ENCODE results near the gene CERS4.
"Not testable (repeated sequence)": the region's sequence is repeated elsewhere in the genome, so short reads cannot be mapped to it uniquely, and the experiment has no call there.

The CERS4 gene

DNA sequence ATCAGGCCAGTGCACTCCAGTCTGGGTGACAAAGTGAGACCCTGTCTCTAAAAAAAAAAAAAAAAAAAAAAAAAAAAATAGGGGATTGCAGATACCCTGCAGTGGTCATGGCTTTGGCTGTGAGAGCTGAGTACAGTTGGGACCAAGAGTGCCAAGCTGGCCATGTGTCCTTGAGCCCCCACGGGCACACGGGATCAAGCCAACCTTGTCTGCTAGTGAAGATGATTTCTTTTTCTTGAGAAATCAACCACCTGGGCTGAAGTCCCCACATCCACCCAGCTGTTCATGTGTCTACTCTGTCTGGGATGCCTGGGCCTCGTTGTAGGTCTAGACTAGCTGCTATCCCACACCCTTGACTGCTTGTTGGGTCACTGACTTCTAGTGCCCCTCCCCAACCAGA is 34.0 kb downstream of the CERS4 start:
- Mint-ChIP-seq H3K4me3 (no peak overlapping the region), H3K27me3 (no peaks in the 10 kb centered on the region), H3K27ac (no peak overlapping the region), H3K36me3 (peaks cover 43 to 58% of the 10 kb centered on the region in 2 donors), H3K4me1 (peaks cover 31 to 47% of the 10 kb centered on the region in 2 donors), H3K9me3 (peaks cover 8 to 9% of the 10 kb centered on the region in 2 donors)
- DNase-seq, result no peak
- ATAC-seq (replicated peaks), result no peak

DNA sequence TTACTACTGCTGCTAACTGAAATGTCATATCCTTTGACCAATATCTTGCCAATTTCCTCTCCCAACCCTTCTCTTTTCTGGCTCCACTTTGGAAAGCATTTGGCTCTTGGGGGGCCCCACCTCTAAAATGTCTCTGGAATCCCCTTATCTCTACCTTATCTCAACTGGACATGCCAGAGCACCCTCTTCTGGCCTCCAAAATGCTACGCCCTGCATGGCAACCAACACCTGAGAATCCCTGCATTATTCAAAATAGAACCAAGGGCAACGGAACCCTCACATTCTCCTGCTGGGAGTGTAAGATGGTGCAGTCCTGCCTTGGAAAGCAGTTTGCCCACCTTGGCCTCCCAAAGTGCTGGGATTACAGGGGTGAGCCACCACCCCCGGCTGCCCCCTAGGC is 35.3 kb downstream of the CERS4 start:
- peak overlapping the region; percentile 60 for H3K27ac Mint-ChIP-seq
- no peak for DNase-seq
- peaks cover 12 to 14% of the 10 kb centered on the region in 2 donors for H3K9me3 Mint-ChIP-seq
- H3K36me3 Mint-ChIP-seq, result peaks cover 49 to 63% of the 10 kb centered on the region in 2 donors
- no peaks in the 10 kb centered on the region for H3K27me3 Mint-ChIP-seq
- ATAC-seq (replicated peaks), result no peak
- no peak overlapping the region for H3K4me3 Mint-ChIP-seq
- H3K4me1 Mint-ChIP-seq, result peaks cover 38 to 50% of the 10 kb centered on the region in 2 donors

DNA sequence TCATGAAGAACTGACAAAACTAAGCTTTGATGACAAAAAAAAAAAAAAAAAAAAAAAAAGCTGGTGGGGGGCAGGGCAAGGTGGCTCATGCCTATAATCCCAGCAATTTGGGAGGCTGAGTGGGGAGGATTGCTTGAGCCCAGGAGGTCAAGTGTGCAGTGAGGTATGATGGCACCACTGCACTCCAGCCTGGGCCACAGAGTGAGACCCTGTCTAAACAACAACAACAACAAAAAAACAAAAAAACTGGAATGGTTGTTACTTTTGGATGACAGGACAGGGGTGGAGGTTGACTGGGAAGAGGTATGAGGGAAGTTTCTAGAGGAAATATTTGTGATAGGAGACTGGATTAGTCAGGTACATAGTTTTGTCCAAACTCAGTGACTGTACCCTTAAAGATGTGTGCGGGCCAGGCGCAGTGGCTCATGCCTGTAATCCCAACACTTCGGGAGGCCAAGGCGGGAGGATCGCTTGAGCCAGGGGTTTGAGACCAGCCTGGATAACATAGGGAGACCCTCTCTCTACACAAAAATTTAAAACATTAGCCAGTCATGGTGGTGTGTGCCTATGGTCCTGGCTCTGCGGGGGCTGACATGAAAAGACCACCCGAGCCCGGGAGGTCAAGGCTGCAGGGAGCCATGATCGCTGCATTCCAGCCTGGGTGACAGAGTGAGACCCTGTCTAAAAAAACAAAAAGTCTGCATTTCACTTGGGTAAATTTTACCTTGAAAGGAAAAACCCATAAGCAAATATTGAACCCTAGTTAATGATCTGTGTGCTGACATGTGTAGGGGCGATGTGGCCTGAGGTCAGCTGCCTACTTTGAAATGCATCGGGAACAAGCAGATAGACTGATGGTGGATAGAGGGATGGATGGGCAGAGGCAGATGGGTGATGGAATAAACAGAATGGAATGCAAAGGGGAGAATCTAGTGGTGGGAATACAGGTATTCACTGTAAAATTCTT is 37.0 kb downstream of the CERS4 start:
- H3K4me3 Mint-ChIP-seq, result no peak overlapping the region
- peaks cover 44 to 51% of the 10 kb centered on the region in 2 donors for H3K36me3 Mint-ChIP-seq
- no peak overlapping the region for H3K27ac Mint-ChIP-seq
- ATAC-seq (replicated peaks) (no peak), DNase-seq (no peak)
- H3K9me3 Mint-ChIP-seq, result peaks cover 12 to 14% of the 10 kb centered on the region in 2 donors
- H3K27me3 Mint-ChIP-seq, result no peaks in the 10 kb centered on the region
- H3K4me1 Mint-ChIP-seq, result peaks cover 26 to 35% of the 10 kb centered on the region in 2 donors

GRCh38 chr19:8247129-8247890 is 38.1 kb downstream of the CERS4 start:
- not testable (repeated sequence) for H3K4me3 Mint-ChIP-seq; ATAC-seq (replicated peaks); H3K27me3 Mint-ChIP-seq; H3K27ac Mint-ChIP-seq; DNase-seq
- peaks cover 9 to 11% of the 10 kb centered on the region in 2 donors for H3K9me3 Mint-ChIP-seq
- peaks cover 20 to 24% of the 10 kb centered on the region in 2 donors for H3K4me1 Mint-ChIP-seq
- peaks cover 38 to 41% of the 10 kb centered on the region in 2 donors for H3K36me3 Mint-ChIP-seq

GRCh38 chr19:8248348-8249328 is 39.5 kb downstream of the CERS4 start:
- ATAC-seq (replicated peaks) (no peak), DNase-seq (no peak)
- no peak overlapping the region for H3K27ac Mint-ChIP-seq
- peaks cover 30 to 34% of the 10 kb centered on the region in 2 donors for H3K36me3 Mint-ChIP-seq
- H3K27me3 Mint-ChIP-seq, result no peaks in the 10 kb centered on the region
- H3K9me3 Mint-ChIP-seq, result peaks cover 6 to 8% of the 10 kb centered on the region in 2 donors
- peaks cover 20 to 22% of the 10 kb centered on the region in 2 donors for H3K4me1 Mint-ChIP-seq
- H3K4me3 Mint-ChIP-seq, result no peak overlapping the region

DNA sequence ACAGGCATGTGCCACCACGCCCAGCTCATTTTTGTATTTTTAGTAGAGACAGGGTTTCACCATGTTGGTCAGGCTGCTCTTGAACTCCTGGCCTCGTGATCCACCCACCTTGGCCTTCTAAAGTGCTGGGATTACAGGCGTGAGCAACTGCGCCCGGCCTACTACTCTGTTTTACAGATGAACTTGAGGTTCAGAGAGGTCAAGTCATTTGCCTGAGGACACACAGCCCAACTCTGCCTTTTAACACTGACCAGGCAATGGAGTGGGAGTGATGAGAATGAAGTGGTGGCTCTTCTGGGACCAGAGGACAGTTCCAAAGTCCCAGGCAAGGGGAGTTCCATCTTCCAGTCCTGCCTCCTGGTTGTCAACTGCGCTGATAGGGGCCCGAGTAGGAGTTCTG is 41.4 kb downstream of the CERS4 start:
- DNase-seq (no peak), ATAC-seq (replicated peaks) (no peak)
- Mint-ChIP-seq H3K9me3 (peaks cover 6 to 8% of the 10 kb centered on the region in 2 donors), H3K27ac (no peak overlapping the region), H3K4me3 (no peak overlapping the region), H3K36me3 (peaks cover 24 to 26% of the 10 kb centered on the region in 2 donors), H3K27me3 (no peaks in the 10 kb centered on the region), H3K4me1 (peaks cover 16 to 17% of the 10 kb centered on the region in 2 donors)

DNA sequence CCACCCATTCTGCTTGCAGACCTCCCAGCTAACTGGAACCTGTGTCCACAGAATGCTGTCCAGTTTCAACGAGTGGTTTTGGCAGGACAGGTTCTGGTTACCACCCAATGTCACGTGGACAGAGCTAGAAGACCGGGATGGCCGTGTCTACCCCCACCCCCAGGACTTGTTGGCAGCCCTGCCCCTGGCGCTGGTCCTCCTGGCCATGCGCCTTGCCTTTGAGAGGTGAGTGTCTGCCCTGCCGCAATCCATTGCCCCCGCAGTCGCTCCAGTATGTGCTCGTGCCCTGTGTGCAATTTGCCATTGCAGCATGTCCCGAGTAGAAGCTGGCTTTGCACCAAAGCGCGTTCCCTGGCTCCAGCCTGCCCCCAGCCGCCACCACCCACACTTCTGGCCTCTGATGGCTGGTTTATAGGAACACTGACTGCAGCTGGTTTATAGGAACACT is 41.9 kb downstream of the CERS4 start:
- peaks cover 14 to 17% of the 10 kb centered on the region in 2 donors for H3K4me1 Mint-ChIP-seq
- peaks cover 28 to 29% of the 10 kb centered on the region in 2 donors for H3K36me3 Mint-ChIP-seq
- peaks cover 6 to 8% of the 10 kb centered on the region in 2 donors for H3K9me3 Mint-ChIP-seq
- H3K27me3 Mint-ChIP-seq, result no peaks in the 10 kb centered on the region
- H3K4me3 Mint-ChIP-seq, result no peak overlapping the region
- no peak overlapping the region for H3K27ac Mint-ChIP-seq
- ATAC-seq (replicated peaks) (no peak), DNase-seq (no peak)

GRCh38 chr19:8252922-8253589 is 43.9 kb downstream of the CERS4 start:
- Mint-ChIP-seq H3K4me1 (peaks cover 15 to 16% of the 10 kb centered on the region in 2 donors), H3K4me3 (no peak overlapping the region), H3K36me3 (peaks cover 33 to 35% of the 10 kb centered on the region in 2 donors), H3K27me3 (no peaks in the 10 kb centered on the region), H3K27ac (peak overlapping the region; percentile 56), H3K9me3 (peaks cover 5 to 7% of the 10 kb centered on the region in 2 donors)
- DNase-seq (peak; percentile 73), ATAC-seq (replicated peaks) (peak; percentile 96 to 97)

DNA sequence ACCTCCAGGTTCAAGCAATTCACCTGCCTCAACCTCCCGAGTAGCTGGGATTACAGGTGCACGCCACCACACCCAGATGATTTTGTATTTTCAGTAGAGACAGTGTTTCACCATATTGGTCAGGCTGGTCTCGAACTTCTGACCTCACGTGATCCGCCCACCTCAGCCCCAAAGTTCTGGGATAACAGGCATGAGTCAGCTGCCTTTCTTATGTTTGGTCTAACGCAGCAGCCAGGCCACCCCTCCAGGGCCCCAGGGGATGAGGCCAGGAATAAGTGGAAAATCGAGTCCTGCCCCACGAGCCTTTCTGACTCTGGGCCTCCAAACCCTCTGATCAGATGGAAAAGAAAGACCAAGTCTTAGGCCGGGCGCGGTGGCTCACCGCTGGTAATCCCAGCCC is 44.5 kb downstream of the CERS4 start:
- H3K9me3 Mint-ChIP-seq, result peaks cover 0 to 2% of the 10 kb centered on the region in 2 donors
- H3K27me3 Mint-ChIP-seq, result no peaks in the 10 kb centered on the region
- H3K27ac Mint-ChIP-seq, result peak overlapping the region; percentile 56
- H3K36me3 Mint-ChIP-seq, result peaks cover 29 to 32% of the 10 kb centered on the region in 2 donors
- ATAC-seq (replicated peaks) (no peak), DNase-seq (no peak)
- H3K4me1 Mint-ChIP-seq, result peaks cover 10% of the 10 kb centered on the region in 2 donors
- H3K4me3 Mint-ChIP-seq, result no peak overlapping the region

DNA sequence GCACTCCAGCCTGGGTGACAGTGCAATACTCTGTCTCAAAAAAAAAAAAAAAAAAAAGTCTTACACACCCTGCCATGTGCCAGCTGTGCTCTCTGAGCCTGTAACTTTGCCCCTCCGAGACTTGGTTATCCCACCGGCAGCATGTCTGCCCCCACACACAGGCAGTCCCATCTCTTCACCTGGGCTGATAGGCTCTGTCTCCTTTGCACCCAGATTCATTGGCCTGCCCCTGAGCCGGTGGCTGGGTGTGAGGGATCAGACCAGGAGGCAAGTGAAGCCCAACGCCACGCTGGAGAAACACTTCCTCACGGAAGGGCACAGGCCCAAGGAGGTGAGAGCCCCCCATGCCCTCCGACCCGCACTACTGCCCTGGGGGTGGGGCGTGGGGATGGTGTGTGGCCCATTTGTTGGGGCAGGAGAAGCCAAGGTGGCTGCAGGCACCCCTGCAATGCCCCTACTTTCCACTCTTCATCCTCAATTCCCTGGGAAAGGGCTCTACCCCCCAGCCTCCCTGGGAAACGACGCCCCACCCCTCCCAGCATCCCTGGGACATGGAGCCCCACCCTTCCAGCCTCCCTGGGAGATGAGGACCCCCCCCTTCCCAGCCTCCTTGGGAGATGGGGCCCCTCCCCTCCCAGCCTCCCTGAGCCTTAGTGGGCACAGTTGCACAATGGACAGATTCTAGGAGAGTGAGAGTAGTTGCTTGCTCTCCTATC is 45.3 kb downstream of the CERS4 start:
- Mint-ChIP-seq H3K27ac (no peak overlapping the region), H3K4me1 (peaks cover 4 to 5% of the 10 kb centered on the region in 2 donors), H3K9me3 (no peaks in the 10 kb centered on the region), H3K27me3 (no peaks in the 10 kb centered on the region), H3K36me3 (peaks cover 26 to 33% of the 10 kb centered on the region in 2 donors), H3K4me3 (no peak overlapping the region)
- DNase-seq, result no peak
- ATAC-seq (replicated peaks), result no peak

DNA sequence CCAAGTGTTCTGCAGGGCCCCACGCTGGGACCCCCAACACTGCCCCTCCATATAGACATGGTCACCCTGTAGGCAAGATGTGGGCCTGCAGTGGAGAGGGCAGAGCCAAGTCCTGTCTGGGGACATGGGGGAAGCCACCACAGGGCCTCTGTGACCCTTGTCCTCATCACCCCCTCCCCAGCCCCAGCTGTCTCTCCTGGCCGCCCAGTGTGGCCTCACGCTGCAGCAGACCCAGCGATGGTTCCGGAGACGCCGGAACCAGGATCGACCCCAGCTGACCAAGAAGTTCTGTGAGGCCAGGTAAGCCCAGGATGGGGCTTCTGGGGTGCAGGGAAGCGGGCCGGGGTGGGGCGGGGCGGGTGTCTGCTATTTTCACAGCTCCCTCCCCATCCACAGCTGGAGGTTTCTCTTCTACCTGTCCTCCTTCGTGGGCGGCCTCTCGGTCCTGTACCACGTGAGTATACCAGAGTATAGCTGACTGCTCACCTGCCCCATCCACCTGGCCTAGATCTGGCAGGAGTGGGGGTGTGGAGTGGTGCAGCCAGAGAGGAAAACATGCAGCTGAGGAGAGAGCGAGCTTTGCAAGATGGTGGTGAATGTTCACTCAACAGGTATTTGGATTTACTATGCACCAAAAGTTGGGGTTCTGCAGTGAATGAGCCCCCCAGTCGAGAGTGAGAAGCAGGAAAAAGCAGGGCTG is 46.4 kb downstream of the CERS4 start:
- Mint-ChIP-seq H3K4me1 (peaks cover 5 to 7% of the 10 kb centered on the region in 2 donors), H3K9me3 (no peaks in the 10 kb centered on the region), H3K27ac (peak overlapping the region; percentile 84), H3K4me3 (no peak overlapping the region), H3K27me3 (no peaks in the 10 kb centered on the region), H3K36me3 (peaks cover 31 to 39% of the 10 kb centered on the region in 2 donors)
- ATAC-seq (replicated peaks) (no peak), DNase-seq (no peak)

All from stimulated activated naive B cell treated with anti-CD40 and anti-IgM and Interleukin-4, amounts not matched to agents 10 μg/mL and 1 μg/mL and 100 μg/mL, for 72 hours (primary cell).